Measurements from ENCODE around the gene GP2. TPM values are rescaled to one million over a fixed set of nuclear protein-coding genes. Genes with fewer than 3 reads are reported as not detected.
"Not testable (repeated sequence)": the region's sequence is repeated elsewhere in the genome, so short reads cannot be mapped to it uniquely, and the experiment has no call there.

The GP2 gene
- total RNA-seq, 4 donors from 2014 or later, result 0.31 TPM; not detected in 3

DNA sequence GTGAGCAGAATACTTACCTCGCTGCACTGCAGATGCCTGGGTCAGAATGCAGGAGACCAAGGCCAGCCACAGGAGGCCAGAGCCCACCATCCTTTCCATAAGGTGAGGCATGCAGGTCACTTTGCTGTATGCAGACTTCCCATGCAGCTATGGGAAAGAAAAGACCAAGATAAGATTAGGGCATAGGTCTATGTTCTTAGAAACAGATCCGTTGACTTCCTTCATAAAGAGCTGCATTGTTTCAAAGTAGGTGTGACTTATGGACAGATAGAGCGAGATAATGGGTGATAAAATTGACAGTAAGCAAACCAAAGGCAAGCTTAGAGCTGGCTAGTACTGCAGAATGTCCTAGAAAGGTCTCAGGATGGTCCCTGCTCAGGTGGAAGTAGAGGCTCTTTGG, 992 bp downstream of the GP2 start:
- Histone ChIP-seq H3K27ac (no peak overlapping the region), H3K4me3 (no peak overlapping the region), H3K36me3 (no peaks in the 10 kb centered on the region), H3K9me3 (no peaks in the 10 kb centered on the region), H3K4me1 (no peaks in the 10 kb centered on the region), H3K27me3 (peaks cover 3% of the 10 kb centered on the region)
- WGBS, result 74% methylated on average over 3 of the region's 3 CpGs
- TF ChIP-seq EP300 (IDR thresholded peaks at IDR 0.05), result no peak
- TF ChIP-seq POLR2A (IDR thresholded peaks at IDR 0.05), result no peak
- no peak for TF ChIP-seq POLR2AphosphoS5 (IDR thresholded peaks at IDR 0.05)
- TF ChIP-seq, protein P1, sequence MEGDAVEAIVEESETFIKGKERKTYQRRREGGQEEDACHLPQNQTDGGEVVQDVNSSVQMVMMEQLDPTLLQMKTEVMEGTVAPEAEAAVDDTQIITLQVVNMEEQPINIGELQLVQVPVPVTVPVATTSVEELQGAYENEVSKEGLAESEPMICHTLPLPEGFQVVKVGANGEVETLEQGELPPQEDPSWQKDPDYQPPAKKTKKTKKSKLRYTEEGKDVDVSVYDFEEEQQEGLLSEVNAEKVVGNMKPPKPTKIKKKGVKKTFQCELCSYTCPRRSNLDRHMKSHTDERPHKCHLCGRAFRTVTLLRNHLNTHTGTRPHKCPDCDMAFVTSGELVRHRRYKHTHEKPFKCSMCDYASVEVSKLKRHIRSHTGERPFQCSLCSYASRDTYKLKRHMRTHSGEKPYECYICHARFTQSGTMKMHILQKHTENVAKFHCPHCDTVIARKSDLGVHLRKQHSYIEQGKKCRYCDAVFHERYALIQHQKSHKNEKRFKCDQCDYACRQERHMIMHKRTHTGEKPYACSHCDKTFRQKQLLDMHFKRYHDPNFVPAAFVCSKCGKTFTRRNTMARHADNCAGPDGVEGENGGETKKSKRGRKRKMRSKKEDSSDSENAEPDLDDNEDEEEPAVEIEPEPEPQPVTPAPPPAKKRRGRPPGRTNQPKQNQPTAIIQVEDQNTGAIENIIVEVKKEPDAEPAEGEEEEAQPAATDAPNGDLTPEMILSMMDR (IDR thresholded peaks at IDR 0.05), result no peak
- DNase-seq (ENCODE audit: low spot score in 2 of 2), result no peak

DNA sequence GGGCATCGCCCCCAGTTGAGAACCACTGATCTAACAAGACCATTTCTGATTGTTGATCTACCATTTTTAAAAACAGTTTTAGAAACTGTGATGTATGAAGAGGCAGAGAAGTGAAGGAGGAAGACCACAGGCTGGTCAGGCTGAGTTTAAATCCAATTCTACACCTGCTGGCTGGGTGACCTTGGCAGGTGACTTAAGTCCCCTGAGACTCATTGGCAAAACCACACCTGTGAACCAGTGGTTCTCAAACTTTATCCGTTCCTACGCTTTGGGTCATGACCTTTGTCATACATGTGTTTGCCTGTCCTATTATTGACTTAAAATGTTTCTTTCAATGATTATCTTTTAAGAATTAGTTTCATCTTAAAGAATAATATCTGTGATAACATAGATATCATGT, 2.3 kb downstream of the GP2 start:
- H3K36me3 ChIP-seq, result no peaks in the 10 kb centered on the region
- H3K27ac ChIP-seq, result no peak overlapping the region
- 59% methylated on average over 3 of the region's 3 CpGs for WGBS
- no peak overlapping the region for H3K4me3 ChIP-seq
- H3K27me3 ChIP-seq, result peaks cover 3% of the 10 kb centered on the region
- no peaks in the 10 kb centered on the region for H3K4me1 ChIP-seq
- no peak for DNase-seq (ENCODE audit: low spot score in 2 of 2)
- no peak for TF ChIP-seq EP300 (IDR thresholded peaks at IDR 0.05)
- TF ChIP-seq POLR2AphosphoS5 (IDR thresholded peaks at IDR 0.05), result no peak
- TF ChIP-seq, protein P1 (IDR thresholded peaks at IDR 0.05), result no peak
- no peak for TF ChIP-seq POLR2A (IDR thresholded peaks at IDR 0.05)
- no peaks in the 10 kb centered on the region for H3K9me3 ChIP-seq

DNA sequence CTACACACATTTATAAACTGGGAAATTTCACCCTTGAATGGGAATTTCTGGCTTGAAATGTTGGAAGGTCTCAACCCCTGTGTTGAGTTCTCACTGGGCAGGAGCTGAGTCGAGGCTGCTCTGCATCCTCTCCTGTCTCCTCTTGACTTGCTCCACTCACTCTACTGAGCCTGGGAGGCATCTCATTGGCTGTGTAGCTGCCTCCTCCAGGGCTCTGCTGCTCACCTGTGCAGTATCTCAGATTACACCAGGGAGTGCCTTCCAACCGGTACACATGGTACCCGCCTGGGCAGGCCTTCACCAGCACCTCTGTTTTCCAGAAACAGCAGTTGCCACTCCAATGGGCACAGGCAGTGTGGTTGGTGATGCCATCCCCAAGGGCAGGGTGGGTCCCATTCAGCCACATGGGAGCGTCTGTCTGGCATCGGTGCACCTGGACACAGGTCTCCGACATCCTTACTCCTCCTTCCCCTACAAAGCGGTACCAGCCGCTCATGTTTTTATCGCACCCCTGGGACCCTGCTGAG, 3.7 kb downstream of the GP2 start:
- H3K36me3 ChIP-seq, result no peaks in the 10 kb centered on the region
- DNase-seq (ENCODE audit: low spot score in 2 of 2), result no peak
- no peak overlapping the region for H3K4me3 ChIP-seq
- H3K27ac ChIP-seq, result no peak overlapping the region
- no peak for TF ChIP-seq POLR2A (IDR thresholded peaks at IDR 0.05)
- TF ChIP-seq, protein P1 (IDR thresholded peaks at IDR 0.05), result no peak
- TF ChIP-seq POLR2AphosphoS5 (IDR thresholded peaks at IDR 0.05), result no peak
- TF ChIP-seq EP300 (IDR thresholded peaks at IDR 0.05), result no peak
- H3K9me3 ChIP-seq, result no peaks in the 10 kb centered on the region
- no peaks in the 10 kb centered on the region for H3K4me1 ChIP-seq
- H3K27me3 ChIP-seq, result peaks cover 3% of the 10 kb centered on the region
- 64% methylated on average over 9 of the region's 9 CpGs for WGBS

DNA sequence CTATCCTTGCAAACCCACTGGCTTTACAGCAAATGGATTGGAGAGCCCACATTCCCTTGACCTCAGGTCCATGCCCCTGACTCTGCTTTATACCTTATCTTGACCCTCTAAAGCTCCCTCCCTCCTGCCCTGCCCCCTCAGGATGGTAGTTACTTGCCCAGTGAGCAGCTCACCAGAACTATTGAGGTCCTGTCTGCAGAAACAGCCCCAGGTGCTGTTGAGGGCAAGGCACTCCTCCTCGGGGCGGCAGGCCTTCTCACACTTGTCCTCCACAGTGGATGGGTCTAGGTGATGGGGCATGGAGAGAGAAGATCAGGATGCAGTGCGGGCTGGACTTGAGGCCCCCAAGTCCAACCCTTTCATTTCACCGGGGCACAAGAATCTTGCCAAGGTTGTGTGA, 4.6 kb downstream of the GP2 start:
- no peak for TF ChIP-seq POLR2A (IDR thresholded peaks at IDR 0.05)
- TF ChIP-seq, protein P1 (IDR thresholded peaks at IDR 0.05), result no peak
- no peak for TF ChIP-seq EP300 (IDR thresholded peaks at IDR 0.05)
- TF ChIP-seq POLR2AphosphoS5 (IDR thresholded peaks at IDR 0.05), result no peak
- WGBS, result 87% methylated on average over 3 of the region's 4 CpGs

GRCh38 chr16:20321671-20322070, 5.6 kb downstream of the GP2 start:
- 91% methylated on average over 1 of the region's 1 CpG for WGBS
- no peaks in the 10 kb centered on the region for H3K4me1 ChIP-seq
- no peak overlapping the region for H3K4me3 ChIP-seq
- TF ChIP-seq, protein P1 (IDR thresholded peaks at IDR 0.05), result no peak
- TF ChIP-seq POLR2A (IDR thresholded peaks at IDR 0.05), result no peak
- no peak for TF ChIP-seq POLR2AphosphoS5 (IDR thresholded peaks at IDR 0.05)
- TF ChIP-seq EP300 (IDR thresholded peaks at IDR 0.05), result no peak
- no peak overlapping the region for H3K27ac ChIP-seq
- H3K36me3 ChIP-seq, result no peaks in the 10 kb centered on the region
- H3K9me3 ChIP-seq, result no peaks in the 10 kb centered on the region
- no peak for DNase-seq (ENCODE audit: low spot score in 2 of 2)
- H3K27me3 ChIP-seq, result peaks cover 3% of the 10 kb centered on the region

More for the DNA sequence above, 4.6 kb downstream of the GP2 start:
- Histone ChIP-seq H3K36me3 (no peaks in the 10 kb centered on the region), H3K27ac (no peak overlapping the region), H3K4me3 (no peak overlapping the region), H3K9me3 (no peaks in the 10 kb centered on the region), H3K4me1 (no peaks in the 10 kb centered on the region), H3K27me3 (peaks cover 3% of the 10 kb centered on the region)
- no peak for DNase-seq (ENCODE audit: low spot score in 2 of 2)

DNA sequence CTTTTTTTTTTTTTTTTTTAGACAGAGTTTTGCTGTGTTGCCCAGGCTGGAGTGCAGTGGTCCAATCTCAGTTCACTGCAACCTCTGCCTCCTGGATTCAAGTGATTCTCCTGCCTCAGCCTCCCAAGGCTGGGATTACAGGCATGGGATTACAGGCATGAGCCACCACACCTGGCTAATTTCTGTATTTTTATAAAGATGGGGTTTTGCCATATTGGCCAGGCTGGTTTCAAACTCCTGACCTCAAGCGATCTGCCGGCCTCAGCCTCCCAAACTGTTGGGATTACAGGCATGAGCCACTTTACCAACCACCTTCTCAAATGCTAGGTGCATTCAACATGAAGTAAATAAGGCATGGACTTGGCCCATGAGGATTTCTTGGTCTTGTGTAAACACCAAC, 6.3 kb downstream of the GP2 start:
- H3K27ac ChIP-seq; DNase-seq (ENCODE audit: low spot score in 2 of 2); H3K27me3 ChIP-seq; H3K4me3 ChIP-seq; H3K36me3 ChIP-seq; H3K9me3 ChIP-seq; H3K4me1 ChIP-seq: not testable (repeated sequence)
- WGBS, result 97% methylated on average over 2 of the region's 2 CpGs
